Activated T-helper 17 cell treated with anti-CD3 and anti-CD28 coated beads, Interleukin-2, amount 50 U/mL, for 72 hours (primary cell): ENCODE data around the gene STRADB. TPM values are rescaled to one million over a fixed set of nuclear protein-coding genes. Genes with fewer than 3 reads are reported as not detected.
"Not testable (repeated sequence)": the region's sequence is repeated elsewhere in the genome, so short reads cannot be mapped to it uniquely, and the experiment has no call there.

Source experiments
- ATAC-seq: fragments of 150-1000 bp; cut with Tn5 transposase; replicated peaks from 2 replicates; pipeline ENCODE4 v1.10.0; 2021; ENCODE audit warnings: mild to moderate bottlenecking, moderate library complexity
- H3K27ac Mint-ChIP-seq: one replicate; pipeline ENCODE4 v1.8.0; 2022; ENCODE audit warnings: mixed read lengths
- H3K27me3 Mint-ChIP-seq: one replicate; pipeline ENCODE4 v1.8.0; 2022; ENCODE audit warnings: mixed read lengths
- H3K36me3 Mint-ChIP-seq: one replicate; pipeline ENCODE4 v1.8.0; 2022; ENCODE audit warnings: low read depth, mild to moderate bottlenecking, mixed read lengths
- H3K4me1 Mint-ChIP-seq: one replicate; pipeline ENCODE4 v1.8.0; 2022; ENCODE audit warnings: mixed read lengths
- H3K4me3 Mint-ChIP-seq: one replicate; pipeline ENCODE4 v1.8.0; 2022; ENCODE audit warnings: mild to moderate bottlenecking, mixed read lengths
- H3K9me3 Mint-ChIP-seq: one replicate; pipeline ENCODE4 v1.8.0; 2022; ENCODE audit warnings: mixed read lengths
- total RNA-seq, 2 donors: library from RNA; stranded (reverse); gene quantifications; one replicate each; pipeline ENCODE4 v1.2.3, GENCODE V29; 2022

The STRADB gene
- total RNA-seq, 2 donors from 2014 or later, result 13.6 to 14.5 TPM

DNA sequence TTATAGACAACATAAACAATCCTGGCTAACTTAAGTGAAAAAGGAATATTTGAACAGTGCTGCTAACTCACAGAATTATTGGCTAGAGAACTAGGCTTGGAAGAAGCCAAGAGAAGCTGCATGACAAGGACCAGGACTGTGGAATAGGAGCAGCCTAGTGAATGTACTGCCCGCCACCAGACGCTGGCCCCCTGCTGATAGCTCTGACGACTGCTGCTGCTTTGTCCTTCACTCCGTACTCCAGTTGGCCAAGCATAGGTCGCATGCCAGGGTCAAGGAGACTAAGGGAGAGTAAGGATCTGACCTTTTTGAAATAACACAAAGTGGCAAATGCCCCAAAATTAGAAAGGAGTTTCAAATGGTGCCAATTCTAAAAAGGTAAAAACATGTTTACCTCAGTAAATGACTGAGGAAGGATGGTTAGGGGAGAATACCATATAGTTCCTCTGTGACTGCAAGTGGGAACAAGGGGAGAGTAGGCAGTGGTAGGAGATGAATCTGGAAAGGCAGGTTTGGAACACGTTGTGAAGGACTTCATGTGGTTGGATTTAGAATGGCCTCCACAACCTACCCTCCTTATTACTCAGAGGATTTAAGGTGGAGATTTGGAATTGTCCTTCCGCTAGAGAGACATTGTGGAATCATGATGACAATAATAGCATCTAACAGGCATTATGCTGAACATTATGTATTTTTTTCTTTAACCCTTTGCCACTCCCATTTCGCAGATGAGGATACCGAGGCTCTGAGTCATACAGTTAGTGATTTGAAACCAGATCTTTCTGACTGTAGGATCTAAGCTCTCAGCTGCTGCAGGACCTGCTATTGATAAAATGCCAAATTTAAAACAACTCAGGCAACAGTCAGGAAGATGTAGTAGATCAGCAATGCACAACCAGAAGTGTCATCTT is 19.5 kb downstream of the STRADB start:
- H3K4me3 Mint-ChIP-seq, result no peak overlapping the region
- H3K36me3 Mint-ChIP-seq, result peaks cover 65% of the 10 kb centered on the region
- ATAC-seq, result no peak

DNA sequence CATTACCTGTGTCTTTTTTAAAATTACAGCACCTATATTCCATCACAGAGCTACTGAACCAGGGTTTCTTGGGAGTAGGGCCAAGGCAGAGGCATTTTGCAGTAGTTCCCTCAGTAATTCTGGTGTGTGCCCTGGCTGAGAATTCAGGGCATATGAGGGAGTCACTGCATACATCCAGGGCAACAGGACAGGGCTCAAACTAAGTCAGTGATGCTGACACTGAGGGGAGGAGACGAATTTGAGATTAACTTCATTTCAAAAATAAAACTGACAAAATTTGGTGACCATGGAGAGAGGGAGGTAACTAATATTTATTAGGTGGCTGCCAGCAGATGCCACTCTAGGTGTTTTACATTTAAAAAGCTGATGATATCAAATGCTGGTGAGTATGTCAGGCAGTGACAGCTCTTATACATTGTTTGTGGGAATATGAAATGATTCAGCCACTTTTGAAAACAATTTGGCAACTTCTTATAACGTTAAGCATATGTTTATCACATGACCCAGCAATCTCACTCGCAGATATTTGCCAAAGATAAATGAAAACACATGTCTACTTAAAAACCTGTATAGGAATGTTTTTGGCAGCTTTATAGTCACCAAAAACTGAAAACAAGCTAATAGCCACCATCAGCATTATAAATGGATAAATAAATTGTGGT is 20.3 kb downstream of the STRADB start:
- Mint-ChIP-seq H3K36me3 (peaks cover 66% of the 10 kb centered on the region), H3K27me3 (no peaks in the 10 kb centered on the region)
- no peak for ATAC-seq

More for the DNA sequence above, 19.5 kb downstream of the STRADB start:
- Mint-ChIP-seq H3K4me1 (peaks cover 4% of the 10 kb centered on the region), H3K27ac (no peak overlapping the region), H3K9me3 (no peaks in the 10 kb centered on the region), H3K27me3 (no peaks in the 10 kb centered on the region)

DNA sequence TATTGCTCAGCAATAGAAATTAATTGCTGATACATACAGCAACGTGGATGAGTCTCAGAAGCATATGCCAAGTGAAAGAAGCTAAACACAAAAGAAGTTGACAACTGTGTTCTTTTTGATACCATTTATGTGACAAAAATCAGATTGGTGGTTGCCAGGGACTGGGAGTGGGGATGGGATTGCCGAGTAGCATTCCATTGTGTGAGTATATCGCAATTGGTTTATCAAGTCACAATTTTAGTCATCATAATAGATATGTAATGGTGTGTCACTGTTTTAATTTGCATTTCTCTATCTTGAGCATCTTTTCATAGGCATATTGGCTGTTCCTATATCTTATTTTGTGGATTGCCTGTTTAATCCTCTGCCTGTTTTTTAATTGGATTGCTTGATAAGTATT is 20.9 kb downstream of the STRADB start:
- H3K4me1 Mint-ChIP-seq, result peaks cover 4% of the 10 kb centered on the region
- no peaks in the 10 kb centered on the region for H3K9me3 Mint-ChIP-seq
- H3K27ac Mint-ChIP-seq, result no peak overlapping the region
- H3K36me3 Mint-ChIP-seq, result peaks cover 66% of the 10 kb centered on the region
- no peaks in the 10 kb centered on the region for H3K27me3 Mint-ChIP-seq
- H3K4me3 Mint-ChIP-seq, result no peak overlapping the region
- no peak for ATAC-seq

More for the DNA sequence above, 20.3 kb downstream of the STRADB start:
- Mint-ChIP-seq H3K27ac (no peak overlapping the region), H3K4me1 (peaks cover 4% of the 10 kb centered on the region), H3K4me3 (no peak overlapping the region), H3K9me3 (no peaks in the 10 kb centered on the region)

DNA sequence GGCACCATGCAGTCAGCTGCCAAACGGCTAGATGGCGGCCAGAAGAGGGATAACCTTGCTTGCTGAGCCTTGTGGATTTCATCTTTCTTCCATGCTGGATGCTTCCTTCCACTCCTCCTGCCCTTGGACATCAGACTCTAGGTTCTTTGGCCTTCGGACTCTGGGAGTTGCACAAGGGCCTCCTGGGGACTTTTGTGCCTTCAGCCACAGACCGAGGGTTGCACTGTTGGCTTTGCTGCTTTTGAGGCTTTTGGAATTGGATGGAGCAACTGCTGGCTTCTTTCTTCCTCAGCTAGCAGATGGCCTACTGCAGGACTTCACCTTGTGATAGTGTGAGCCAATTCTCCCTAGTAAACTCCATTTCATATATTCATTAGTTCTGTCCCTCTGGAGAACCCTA is 31.0 kb downstream of the STRADB start:
- no peak for ATAC-seq
- Mint-ChIP-seq H3K4me1 (no peaks in the 10 kb centered on the region), H3K4me3 (no peak overlapping the region), H3K27me3 (no peaks in the 10 kb centered on the region), H3K9me3 (no peaks in the 10 kb centered on the region), H3K36me3 (peaks cover 11% of the 10 kb centered on the region), H3K27ac (no peak overlapping the region)

DNA sequence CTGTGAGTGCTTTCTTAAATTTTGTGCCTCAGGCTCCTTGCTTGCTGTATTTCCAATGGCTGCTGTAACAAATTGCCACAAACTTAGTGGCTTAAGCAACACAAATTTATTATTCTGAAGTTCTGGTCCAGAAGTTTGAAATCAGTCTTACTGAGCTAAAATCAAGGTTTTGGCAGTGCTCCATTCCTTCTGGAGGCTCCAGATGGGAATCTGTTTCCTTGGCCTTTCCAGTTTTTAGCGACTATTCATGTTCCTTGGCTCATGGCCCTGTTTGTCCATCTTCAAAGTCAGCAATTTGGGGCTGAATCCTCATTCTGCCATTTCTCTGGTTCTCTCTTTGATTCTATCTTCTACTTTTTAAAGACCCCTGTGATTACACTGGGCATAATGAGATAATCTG is 31.8 kb downstream of the STRADB start:
- ATAC-seq, result no peak
- Mint-ChIP-seq H3K4me3 (no peak overlapping the region), H3K27me3 (no peaks in the 10 kb centered on the region), H3K9me3 (no peaks in the 10 kb centered on the region), H3K36me3 (peaks cover 9% of the 10 kb centered on the region), H3K4me1 (no peaks in the 10 kb centered on the region), H3K27ac (no peak overlapping the region)

DNA sequence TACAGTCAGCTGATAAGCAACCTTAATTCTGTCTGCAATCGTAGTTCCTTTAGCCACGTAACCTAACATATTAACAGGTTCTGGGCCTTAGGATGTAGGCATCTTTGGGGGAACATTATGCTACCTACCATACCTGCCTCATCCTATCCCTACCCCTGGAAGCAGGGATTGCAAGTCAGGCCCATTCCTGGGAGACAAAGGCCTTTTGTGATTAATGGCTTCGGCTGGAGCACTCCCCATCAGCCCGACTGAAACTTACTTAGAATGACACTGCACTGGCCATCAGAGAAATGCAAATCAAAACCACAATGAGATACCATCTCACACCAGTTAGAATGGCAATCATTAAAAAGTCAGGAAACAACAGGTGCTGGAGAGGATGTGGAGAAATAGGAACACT is 32.2 kb downstream of the STRADB start:
- H3K27ac Mint-ChIP-seq, H3K4me1 Mint-ChIP-seq, H3K27me3 Mint-ChIP-seq, H3K9me3 Mint-ChIP-seq, ATAC-seq, H3K4me3 Mint-ChIP-seq, H3K36me3 Mint-ChIP-seq: not testable (repeated sequence)

DNA sequence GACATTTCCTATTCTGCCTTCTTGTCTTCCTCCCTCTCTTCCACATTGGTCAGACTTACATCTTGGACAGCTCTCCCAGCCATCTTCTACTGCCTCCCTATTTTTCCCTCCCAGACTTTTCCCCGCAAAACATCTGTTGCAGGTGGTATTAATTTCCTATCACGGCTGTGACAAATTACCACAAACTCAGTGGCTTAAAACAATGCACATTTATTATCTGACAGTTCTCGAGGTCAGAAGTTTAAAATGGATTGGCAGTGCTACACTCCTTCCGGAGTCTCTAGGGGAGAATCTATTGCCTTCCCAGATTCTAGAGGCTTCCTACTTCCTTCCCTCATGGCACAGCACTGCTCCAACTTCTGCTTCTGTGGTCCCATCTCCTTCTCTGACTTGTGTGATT is 33.3 kb downstream of the STRADB start:
- H3K36me3 Mint-ChIP-seq, result no peaks in the 10 kb centered on the region
- no peaks in the 10 kb centered on the region for H3K4me1 Mint-ChIP-seq
- no peak overlapping the region for H3K4me3 Mint-ChIP-seq
- H3K27me3 Mint-ChIP-seq, result no peaks in the 10 kb centered on the region
- H3K27ac Mint-ChIP-seq, result no peak overlapping the region
- H3K9me3 Mint-ChIP-seq, result no peaks in the 10 kb centered on the region
- ATAC-seq, result no peak

DNA sequence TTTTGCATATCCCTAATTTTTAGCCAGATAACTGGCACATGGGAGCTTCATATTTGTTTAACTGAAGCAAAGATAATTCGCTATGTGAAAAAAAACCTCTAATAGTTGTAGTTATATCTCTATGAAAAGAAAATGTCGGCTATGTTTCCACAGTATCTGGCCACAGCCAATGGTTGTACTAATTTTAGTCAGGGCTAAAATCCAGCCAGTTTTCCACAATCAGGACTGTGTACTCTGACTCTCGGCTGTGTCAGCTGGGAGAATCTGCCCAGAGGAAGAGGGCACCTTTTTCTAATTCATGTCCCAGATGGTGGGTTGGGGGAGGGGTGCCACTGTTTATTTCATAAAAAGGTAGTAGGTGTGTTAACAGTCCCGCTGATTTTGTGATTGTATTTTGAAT is 38.8 kb downstream of the STRADB start:
- H3K4me3 Mint-ChIP-seq, result no peak overlapping the region
- no peaks in the 10 kb centered on the region for H3K9me3 Mint-ChIP-seq
- ATAC-seq, result no peak
- no peaks in the 10 kb centered on the region for H3K4me1 Mint-ChIP-seq
- peaks cover 3% of the 10 kb centered on the region for H3K27me3 Mint-ChIP-seq
- no peak overlapping the region for H3K27ac Mint-ChIP-seq
- H3K36me3 Mint-ChIP-seq, result no peaks in the 10 kb centered on the region

DNA sequence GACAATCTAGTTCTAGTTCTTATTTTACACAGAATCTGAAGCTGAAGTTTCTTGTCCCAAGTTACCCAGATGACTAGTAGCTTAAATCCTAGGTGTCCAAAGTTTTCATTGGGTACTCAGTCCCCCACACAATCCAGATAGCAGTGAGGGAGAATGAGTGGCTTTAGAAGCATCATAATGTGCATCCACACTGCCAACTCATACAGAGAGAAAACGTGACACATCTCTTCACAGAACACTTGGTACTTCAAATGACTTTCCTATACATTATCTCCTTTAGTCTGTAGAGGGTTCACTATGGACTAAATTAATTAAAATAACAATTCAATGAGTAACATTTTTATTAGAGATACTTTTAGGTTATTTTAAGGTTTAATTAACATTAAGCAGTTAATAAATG is 45.2 kb downstream of the STRADB start:
- no peak overlapping the region for H3K4me3 Mint-ChIP-seq
- H3K4me1 Mint-ChIP-seq, result no peaks in the 10 kb centered on the region
- H3K27me3 Mint-ChIP-seq, result peaks cover 8% of the 10 kb centered on the region
- no peaks in the 10 kb centered on the region for H3K36me3 Mint-ChIP-seq
- H3K27ac Mint-ChIP-seq, result no peak overlapping the region
- peak; percentile 69 for ATAC-seq
- no peaks in the 10 kb centered on the region for H3K9me3 Mint-ChIP-seq

DNA sequence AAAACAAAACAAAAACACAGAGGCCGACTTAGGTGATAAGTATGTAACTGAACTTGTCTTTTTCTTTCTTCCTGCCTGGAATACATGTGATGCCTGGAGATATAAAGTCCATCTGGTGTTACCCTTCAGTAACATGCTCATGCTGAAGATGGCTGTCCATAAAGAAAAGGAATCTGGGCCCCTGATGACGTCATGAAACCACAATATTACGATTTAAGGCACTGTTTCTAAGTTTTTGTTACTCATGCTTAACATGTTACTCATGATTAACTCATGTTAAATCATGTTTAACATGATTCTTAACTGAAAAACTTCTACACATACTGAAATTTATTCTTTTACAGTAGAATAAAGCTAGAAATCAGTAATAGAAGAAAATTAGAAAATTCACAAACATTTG is 49.0 kb downstream of the STRADB start:
- H3K27ac Mint-ChIP-seq, result no peak overlapping the region
- no peak for ATAC-seq

DNA sequence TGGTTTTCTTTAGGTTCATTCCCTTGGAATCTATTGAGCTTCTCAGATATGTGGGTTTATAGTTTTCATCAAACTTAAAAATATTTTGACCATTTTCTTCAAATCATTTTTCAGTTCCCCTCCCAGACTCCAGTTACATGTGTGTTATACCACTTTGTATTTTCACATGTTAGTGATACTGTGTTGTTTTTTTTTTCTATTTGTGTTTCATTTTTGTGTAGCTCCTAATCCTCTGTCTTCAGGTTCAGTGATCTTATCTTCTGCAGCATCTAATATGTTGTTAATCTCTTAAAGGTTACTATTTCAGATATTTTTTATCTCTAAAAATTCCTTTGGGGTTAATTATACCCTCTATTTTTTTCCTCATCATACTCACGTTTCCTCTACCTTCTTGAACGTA is 51.2 kb downstream of the STRADB start:
- Mint-ChIP-seq H3K4me3 (no peak overlapping the region), H3K27ac (no peak overlapping the region), H3K4me1 (peaks cover 2% of the 10 kb centered on the region), H3K27me3 (no peaks in the 10 kb centered on the region), H3K36me3 (no peaks in the 10 kb centered on the region), H3K9me3 (peaks cover 8% of the 10 kb centered on the region)
- ATAC-seq, result no peak

More for the DNA sequence above, 49.0 kb downstream of the STRADB start:
- Mint-ChIP-seq H3K9me3 (peaks cover 8% of the 10 kb centered on the region), H3K4me3 (no peak overlapping the region), H3K36me3 (no peaks in the 10 kb centered on the region), H3K4me1 (no peaks in the 10 kb centered on the region), H3K27me3 (peaks cover 4% of the 10 kb centered on the region)

DNA sequence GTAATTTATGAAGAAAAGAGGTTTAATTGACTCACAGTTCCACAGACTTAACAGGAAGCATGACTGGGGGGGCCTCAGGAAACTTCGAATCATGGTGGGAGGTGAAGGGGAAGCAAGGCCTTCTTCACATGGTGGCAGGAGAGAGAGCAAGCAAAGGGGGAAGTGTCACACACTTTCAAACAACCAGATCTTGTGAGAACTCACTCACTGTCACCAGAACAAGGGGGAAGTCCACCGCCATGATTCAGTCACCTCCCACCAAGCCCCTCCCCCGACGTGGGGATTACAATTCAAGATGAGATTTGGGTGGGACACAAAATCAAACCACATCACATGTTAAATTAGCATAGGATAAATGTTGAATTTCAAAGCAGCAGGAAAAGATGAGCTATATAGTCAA is 56.2 kb downstream of the STRADB start:
- ATAC-seq, result no peak
- H3K4me1 Mint-ChIP-seq, result peaks cover 3% of the 10 kb centered on the region
- H3K27me3 Mint-ChIP-seq, result no peaks in the 10 kb centered on the region
- no peak overlapping the region for H3K27ac Mint-ChIP-seq
- H3K36me3 Mint-ChIP-seq, result no peaks in the 10 kb centered on the region
- no peak overlapping the region for H3K4me3 Mint-ChIP-seq
- peaks cover 7% of the 10 kb centered on the region for H3K9me3 Mint-ChIP-seq

DNA sequence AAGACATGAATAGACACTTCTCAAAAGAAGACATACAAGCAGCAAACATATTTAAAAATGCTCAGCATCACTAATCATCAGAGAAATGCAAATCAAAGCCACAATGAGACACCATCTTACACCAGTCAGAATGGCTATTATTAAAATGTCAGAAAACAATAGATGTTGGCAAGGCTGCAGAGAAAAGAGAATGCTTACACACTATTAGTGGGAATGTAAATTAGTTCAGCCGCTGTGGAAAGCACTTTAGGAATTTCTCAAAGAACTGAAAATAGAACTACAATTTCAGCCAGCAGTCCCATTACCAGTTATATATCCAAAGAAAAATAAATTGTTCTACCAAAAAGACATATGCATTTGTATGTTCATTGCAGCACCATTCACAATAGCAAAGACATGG is 61.7 kb downstream of the STRADB start:
- Mint-ChIP-seq H3K27me3 (no peaks in the 10 kb centered on the region), H3K27ac (no peak overlapping the region), H3K4me3 (no peak overlapping the region), H3K36me3 (no peaks in the 10 kb centered on the region), H3K4me1 (no peaks in the 10 kb centered on the region), H3K9me3 (no peaks in the 10 kb centered on the region)
- ATAC-seq, result no peak

DNA sequence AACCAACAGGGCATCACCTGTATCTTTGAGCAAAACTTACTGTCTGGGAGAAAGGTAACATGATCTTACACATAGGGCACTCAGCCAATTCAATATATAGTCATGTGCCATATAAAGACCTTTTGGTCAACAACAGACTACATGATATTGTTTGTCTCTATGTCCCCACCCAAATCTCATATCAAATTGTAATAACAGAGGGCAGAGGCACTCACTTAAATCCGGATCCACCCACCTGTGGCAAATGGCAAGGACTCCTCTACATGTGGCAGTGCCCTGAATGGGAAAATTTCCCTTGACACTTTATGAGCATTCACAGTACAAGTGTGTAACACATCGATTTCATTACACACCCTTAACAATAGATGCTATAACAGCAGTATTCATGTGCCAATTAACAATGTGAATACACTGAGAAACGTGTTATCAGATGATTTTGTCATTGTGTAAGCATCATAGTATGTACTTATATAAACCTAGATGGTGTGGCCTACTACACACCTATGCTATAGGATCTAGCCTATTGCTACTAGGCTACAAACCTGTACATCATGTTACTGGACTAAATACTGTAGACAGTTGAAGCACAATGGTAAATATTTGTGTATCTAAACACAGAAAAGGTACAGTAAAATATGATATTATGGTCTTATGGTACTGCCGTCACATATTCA is 64.2 kb downstream of the STRADB start:
- H3K27ac Mint-ChIP-seq, result no peak overlapping the region
- H3K4me1 Mint-ChIP-seq, result no peaks in the 10 kb centered on the region
- H3K4me3 Mint-ChIP-seq, result no peak overlapping the region
- peaks cover 11% of the 10 kb centered on the region for H3K9me3 Mint-ChIP-seq
- no peak for ATAC-seq
- H3K27me3 Mint-ChIP-seq, result peaks cover 11% of the 10 kb centered on the region
- no peaks in the 10 kb centered on the region for H3K36me3 Mint-ChIP-seq

DNA sequence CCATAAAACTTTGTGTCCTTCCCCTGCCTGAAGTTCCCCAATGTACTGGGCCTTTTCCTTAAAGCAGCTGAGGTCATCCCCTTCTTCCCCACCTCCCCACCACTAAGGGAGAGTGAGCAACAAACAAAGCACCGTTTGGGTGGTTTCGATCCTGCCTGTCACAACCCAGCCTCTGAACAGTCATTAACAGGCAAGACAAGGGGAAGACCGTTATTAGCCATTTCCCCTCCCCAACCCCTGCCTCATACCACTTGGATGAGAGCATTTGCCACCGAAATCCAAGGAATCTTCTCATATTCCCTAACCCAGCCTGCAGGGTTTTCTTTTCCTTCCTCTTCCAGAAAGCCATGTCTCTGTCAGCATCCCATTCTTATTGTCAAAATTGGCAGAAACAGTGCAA is 65.6 kb downstream of the STRADB start:
- no peaks in the 10 kb centered on the region for H3K4me1 Mint-ChIP-seq
- no peak overlapping the region for H3K4me3 Mint-ChIP-seq
- ATAC-seq, result no peak
- H3K36me3 Mint-ChIP-seq, result no peaks in the 10 kb centered on the region
- peaks cover 11% of the 10 kb centered on the region for H3K9me3 Mint-ChIP-seq
- no peak overlapping the region for H3K27ac Mint-ChIP-seq
- peaks cover 11% of the 10 kb centered on the region for H3K27me3 Mint-ChIP-seq
